Calu3 (cell line): ENCODE results near the gene RUBCN. TPM values are rescaled to one million over a fixed set of nuclear protein-coding genes. Genes with fewer than 3 reads are reported as not detected.
"Not testable (repeated sequence)": the region's sequence is repeated elsewhere in the genome, so short reads cannot be mapped to it uniquely, and the experiment has no call there.

Experiments used
- BruUV-seq: library from RNA; stranded (reverse); fragments of 400-500 nt; replicated peaks from 2 replicates; lab custom pipeline; 2021; lab: Mats Ljungman, UMichigan
- CTCF ChIA-PET: fragments of 300-600 bp; sonication (Branson Sonifier 250); formaldehyde crosslinking; loops from one replicate; lab custom pipeline; 2022; ENCODE audit warnings: antibody characterized with exemption; lab: Charles Lee
- DNase-seq: peaks from one replicate; pipeline ENCODE4 v3.0.0; 2022
- H3K27ac Mint-ChIP-seq: one replicate; pipeline ENCODE4 v1.8.0; 2022; ENCODE audit warnings: mixed read lengths; ENCODE audit not compliant: unreplicated experiment
- H3K27me3 Mint-ChIP-seq: one replicate; pipeline ENCODE4 v1.8.0; 2022; ENCODE audit warnings: mixed read lengths; ENCODE audit not compliant: unreplicated experiment
- H3K36me3 Mint-ChIP-seq: one replicate; pipeline ENCODE4 v1.8.0; 2022; ENCODE audit warnings: mild to moderate bottlenecking, moderate library complexity, mixed read lengths; ENCODE audit not compliant: insufficient read depth, unreplicated experiment
- H3K4me1 Mint-ChIP-seq: one replicate; pipeline ENCODE4 v1.8.0; 2022; ENCODE audit warnings: mild to moderate bottlenecking, low read depth, mixed read lengths; ENCODE audit not compliant: unreplicated experiment
- H3K4me3 Mint-ChIP-seq: one replicate; pipeline ENCODE4 v1.8.0; 2022; ENCODE audit warnings: mild to moderate bottlenecking, low read depth, moderate library complexity, mixed read lengths; ENCODE audit not compliant: unreplicated experiment
- H3K9me3 Mint-ChIP-seq: one replicate; pipeline ENCODE4 v1.8.0; 2022; ENCODE audit warnings: low read depth, mixed read lengths; ENCODE audit not compliant: unreplicated experiment
- intact Hi-C: fragments of 100-400 bp; cut with micrococcal nuclease; formaldehyde crosslinking; loops from one replicate; pipeline ENCODE4 v1.10.0; 2022; ENCODE audit not compliant: unreplicated experiment
- total RNA-seq: library from RNA; stranded (reverse); gene quantifications from 2 replicates; pipeline ENCODE4 v1.2.3, GENCODE V29; 2022
- TF ChIP-seq, protein P1 (sequence below): fragments of 200-600 bp; IDR thresholded peaks from one replicate; pipeline ENCODE4 v1.8.0; 2022; ENCODE audit warnings: antibody characterized with exemption; ENCODE audit not compliant: unreplicated experiment

RUBCN gene
- total RNA-seq, 1 experiment from 2014 or later: 22.9 TPM

DNA sequence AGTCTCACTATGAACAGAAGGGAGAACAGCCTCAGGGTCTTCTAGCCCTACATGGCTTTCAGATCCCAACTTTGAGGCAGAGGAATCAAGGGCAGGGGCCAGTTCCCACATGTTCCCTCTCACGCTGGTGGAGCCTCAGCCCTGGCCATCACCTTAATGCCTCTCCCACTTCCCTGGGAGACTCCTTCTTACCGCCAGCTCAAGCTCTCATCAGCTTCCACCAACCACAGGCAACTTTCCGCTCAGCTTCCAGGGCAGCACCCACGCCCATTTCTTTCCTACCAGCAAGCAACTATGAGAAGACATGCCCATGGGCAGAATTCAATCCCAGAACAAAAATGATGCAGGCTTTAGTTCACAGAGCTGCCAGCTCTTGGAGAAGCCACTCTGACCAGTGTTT lies 63.5 kb downstream of the RUBCN start:
- DNase-seq: no peak
- no peak overlapping the region for H3K4me3 Mint-ChIP-seq
- H3K9me3 Mint-ChIP-seq: peaks cover 2% of the 10 kb centered on the region
- no peaks in the 10 kb centered on the region for H3K27me3 Mint-ChIP-seq
- no peaks in the 10 kb centered on the region for H3K4me1 Mint-ChIP-seq
- CTCF ChIA-PET: interaction anchor here (0.6 kb wide), 1 partner anchor 61 kb away, joined by 3 read pairs; no protein-coding TSS in a partner anchor
- intact Hi-C loops: no loop called here
- H3K27ac Mint-ChIP-seq: no peak overlapping the region
- peaks cover 13% of the 10 kb centered on the region for H3K36me3 Mint-ChIP-seq
- TF ChIP-seq, protein P1, sequence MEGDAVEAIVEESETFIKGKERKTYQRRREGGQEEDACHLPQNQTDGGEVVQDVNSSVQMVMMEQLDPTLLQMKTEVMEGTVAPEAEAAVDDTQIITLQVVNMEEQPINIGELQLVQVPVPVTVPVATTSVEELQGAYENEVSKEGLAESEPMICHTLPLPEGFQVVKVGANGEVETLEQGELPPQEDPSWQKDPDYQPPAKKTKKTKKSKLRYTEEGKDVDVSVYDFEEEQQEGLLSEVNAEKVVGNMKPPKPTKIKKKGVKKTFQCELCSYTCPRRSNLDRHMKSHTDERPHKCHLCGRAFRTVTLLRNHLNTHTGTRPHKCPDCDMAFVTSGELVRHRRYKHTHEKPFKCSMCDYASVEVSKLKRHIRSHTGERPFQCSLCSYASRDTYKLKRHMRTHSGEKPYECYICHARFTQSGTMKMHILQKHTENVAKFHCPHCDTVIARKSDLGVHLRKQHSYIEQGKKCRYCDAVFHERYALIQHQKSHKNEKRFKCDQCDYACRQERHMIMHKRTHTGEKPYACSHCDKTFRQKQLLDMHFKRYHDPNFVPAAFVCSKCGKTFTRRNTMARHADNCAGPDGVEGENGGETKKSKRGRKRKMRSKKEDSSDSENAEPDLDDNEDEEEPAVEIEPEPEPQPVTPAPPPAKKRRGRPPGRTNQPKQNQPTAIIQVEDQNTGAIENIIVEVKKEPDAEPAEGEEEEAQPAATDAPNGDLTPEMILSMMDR: no peak
- TSS peak; percentile 12 for BruUV-seq

DNA sequence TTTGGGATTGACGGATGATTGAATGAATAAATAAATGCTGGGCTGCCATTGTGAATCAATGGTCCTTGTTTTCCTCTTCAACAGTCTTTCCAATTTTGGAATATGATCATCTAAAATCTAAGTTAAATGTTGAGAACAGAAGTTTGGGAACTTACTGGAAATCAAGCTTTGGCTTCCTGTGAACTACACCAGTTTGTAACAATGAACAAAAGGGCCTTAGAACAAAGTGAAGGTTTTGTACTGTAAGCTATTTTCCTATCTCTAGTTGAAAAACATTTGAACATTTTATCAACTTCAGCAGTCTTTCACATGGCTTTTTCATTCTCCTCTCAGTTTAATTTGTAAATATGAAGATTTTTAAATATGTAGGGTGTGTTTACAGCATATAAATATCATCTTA lies 66.3 kb downstream of the RUBCN start:
- no TSS peak for BruUV-seq
- DNase-seq: no peak

DNA sequence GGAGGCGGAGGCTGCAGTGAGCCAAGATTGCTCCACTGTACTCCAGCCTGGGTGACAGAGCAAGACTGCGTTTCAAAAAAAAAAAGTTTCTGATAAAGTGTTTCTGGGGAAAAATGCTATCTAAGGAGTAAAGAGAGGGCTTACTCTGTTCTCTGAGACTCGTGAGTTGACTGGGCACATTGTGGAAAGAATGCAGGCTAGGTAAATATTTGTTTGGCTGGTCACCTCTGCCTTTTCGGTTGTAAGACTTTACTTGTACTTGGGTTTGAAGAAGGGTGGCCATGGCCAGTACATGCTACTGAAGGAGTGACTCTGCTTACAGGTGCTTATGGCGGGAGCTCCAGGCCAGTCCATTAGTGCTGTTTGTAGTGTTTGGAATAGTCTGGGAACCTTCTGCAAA lies 68.7 kb downstream of the RUBCN start:
- no peaks in the 10 kb centered on the region for H3K36me3 Mint-ChIP-seq
- TF ChIP-seq, protein P1: no peak
- no peaks in the 10 kb centered on the region for H3K9me3 Mint-ChIP-seq
- CTCF ChIA-PET: no interaction called here
- BruUV-seq: no TSS peak
- no peak overlapping the region for H3K4me3 Mint-ChIP-seq
- no peak for DNase-seq
- H3K4me1 Mint-ChIP-seq: no peaks in the 10 kb centered on the region
- H3K27me3 Mint-ChIP-seq: no peaks in the 10 kb centered on the region
- intact Hi-C loops: no loop called here
- no peak overlapping the region for H3K27ac Mint-ChIP-seq

More for the DNA sequence above, 66.3 kb downstream of the RUBCN start:
- H3K9me3 Mint-ChIP-seq: no peaks in the 10 kb centered on the region
- intact Hi-C loops: no loop called here
- H3K36me3 Mint-ChIP-seq: peaks cover 12% of the 10 kb centered on the region
- CTCF ChIA-PET: no interaction called here
- H3K4me1 Mint-ChIP-seq: no peaks in the 10 kb centered on the region
- no peak overlapping the region for H3K27ac Mint-ChIP-seq
- no peak overlapping the region for H3K4me3 Mint-ChIP-seq
- TF ChIP-seq, protein P1: no peak
- no peaks in the 10 kb centered on the region for H3K27me3 Mint-ChIP-seq

DNA sequence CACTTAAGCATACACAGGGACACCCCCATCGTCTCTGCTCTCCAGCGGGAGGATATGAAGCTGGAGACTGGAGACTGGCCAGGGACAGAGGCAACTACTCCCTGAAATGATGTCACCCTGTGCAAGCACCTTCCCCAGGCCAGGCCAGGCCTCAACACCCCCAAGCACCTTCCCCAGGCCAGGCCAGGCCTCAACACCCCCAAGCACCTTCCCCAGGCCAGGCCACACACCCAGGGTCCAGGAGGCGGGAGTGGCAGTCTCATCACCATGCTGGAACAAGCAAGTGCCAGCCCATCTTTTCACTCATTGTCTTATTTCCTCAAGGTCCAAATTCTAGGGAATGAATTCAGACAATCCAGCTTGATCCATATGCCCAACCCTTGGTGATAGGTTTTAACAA lies 69.4 kb downstream of the RUBCN start:
- BruUV-seq, CTCF ChIA-PET, H3K27me3 Mint-ChIP-seq, H3K4me1 Mint-ChIP-seq, H3K27ac Mint-ChIP-seq, H3K36me3 Mint-ChIP-seq, H3K9me3 Mint-ChIP-seq, H3K4me3 Mint-ChIP-seq, intact Hi-C loops, DNase-seq: not testable (repeated sequence)

DNA sequence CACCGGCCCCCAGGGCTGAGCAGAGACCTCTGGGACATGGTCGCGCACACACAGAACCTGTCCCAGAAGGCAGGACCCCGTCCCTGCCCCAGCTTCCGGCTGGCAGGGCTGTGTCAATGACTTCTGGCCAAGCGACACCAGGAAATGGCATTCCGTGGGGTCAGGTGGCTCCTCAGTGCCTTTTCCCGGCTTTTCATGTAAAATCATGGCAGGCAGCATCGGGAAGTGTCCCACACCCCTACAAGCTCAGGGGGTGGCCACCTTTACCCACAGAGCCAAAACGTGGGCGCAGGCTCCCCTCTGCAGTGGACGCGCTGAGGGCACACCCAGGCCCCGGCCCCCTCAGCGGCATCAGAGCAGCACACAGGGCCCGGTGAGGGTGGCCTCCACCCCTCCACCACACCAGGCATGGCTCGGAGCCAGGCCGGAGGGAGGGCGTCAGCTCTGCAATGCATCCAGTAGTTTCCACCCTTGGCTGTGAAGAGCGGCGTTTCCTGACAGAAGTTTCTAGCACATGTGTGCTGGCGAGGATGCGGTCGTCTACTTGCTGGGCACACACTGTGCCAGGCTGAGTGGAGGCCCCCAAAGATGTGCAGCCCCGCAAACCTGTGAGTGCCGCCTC lies 70.4 kb downstream of the RUBCN start:
- intact Hi-C loops, BruUV-seq, H3K4me3 Mint-ChIP-seq, H3K4me1 Mint-ChIP-seq, H3K27ac Mint-ChIP-seq, CTCF ChIA-PET, DNase-seq, H3K36me3 Mint-ChIP-seq, H3K27me3 Mint-ChIP-seq, H3K9me3 Mint-ChIP-seq: not testable (repeated sequence)

DNA sequence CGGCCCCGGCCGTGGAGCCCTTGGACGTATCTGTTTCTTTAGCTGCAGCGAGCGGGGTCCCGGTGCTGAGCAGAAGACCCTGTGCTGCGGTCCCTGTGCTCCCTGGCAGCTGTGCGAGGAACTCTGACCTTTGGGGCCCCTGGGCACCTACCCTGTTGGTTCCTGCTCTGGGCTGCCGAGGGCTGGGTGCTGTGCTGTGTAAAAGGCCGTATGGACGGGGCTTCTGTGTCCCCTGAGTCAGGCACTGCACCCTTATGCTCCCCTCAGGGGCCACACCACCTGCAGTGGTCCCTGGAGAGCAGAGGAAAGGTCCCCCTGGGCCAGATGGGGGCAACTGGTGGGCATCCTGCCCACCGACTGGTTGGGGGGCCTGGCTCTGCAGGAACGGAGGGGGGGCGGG lies 71.2 kb downstream of the RUBCN start:
- DNase-seq, H3K4me3 Mint-ChIP-seq, H3K27ac Mint-ChIP-seq, H3K4me1 Mint-ChIP-seq, BruUV-seq, H3K36me3 Mint-ChIP-seq, CTCF ChIA-PET, intact Hi-C loops, H3K27me3 Mint-ChIP-seq, H3K9me3 Mint-ChIP-seq: not testable (repeated sequence)

DNA sequence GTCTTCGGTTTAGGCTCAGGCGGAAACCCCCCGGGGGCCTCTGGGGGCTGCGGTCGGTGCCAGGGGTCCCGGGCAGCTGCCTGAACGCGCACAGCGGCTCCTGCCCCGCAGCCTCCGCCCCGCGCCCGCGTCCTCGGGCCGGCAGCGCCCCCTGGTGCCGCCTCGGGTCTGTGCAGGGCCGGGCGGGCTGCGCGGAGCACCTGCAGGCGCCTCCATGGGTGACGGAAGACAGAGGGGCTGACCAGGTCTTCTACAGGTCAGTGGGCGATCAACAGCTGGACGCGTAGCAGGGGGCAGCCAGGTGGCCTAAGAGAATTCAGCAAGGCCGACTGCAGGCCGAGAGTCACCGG lies 71.6 kb downstream of the RUBCN start:
- peak overlapping the region; percentile 43 for H3K4me3 Mint-ChIP-seq
- intact Hi-C loops, H3K4me1 Mint-ChIP-seq, BruUV-seq, CTCF ChIA-PET, H3K36me3 Mint-ChIP-seq, H3K27ac Mint-ChIP-seq, H3K27me3 Mint-ChIP-seq, H3K9me3 Mint-ChIP-seq, DNase-seq: not testable (repeated sequence)
